Hepatocyte (in vitro differentiated cells): Measurements from ENCODE around the gene PRDM15. TPM values are rescaled to one million over a fixed set of nuclear protein-coding genes. Genes with fewer than 3 reads are reported as not detected.

Experiments
- DNase-seq: peaks from one replicate; pipeline ENCODE4 v3.0.0-alpha.2; 2016; ENCODE audit warnings: low spot score
- H2AFZ ChIP-seq: fragments of 200-600 bp; sonication (generic); 2 replicates; pipeline ENCODE4 v1.6.0; 2016; ENCODE audit warnings: antibody characterized with exemption, mild to moderate bottlenecking
- H3K27ac ChIP-seq: fragments of 200-600 bp; sonication (generic); 2 replicates; pipeline ENCODE4 v1.5.1; 2016; ENCODE audit warnings: mild to moderate bottlenecking
- H3K27me3 ChIP-seq: fragments of 200-600 bp; sonication (generic); 2 replicates; pipeline ENCODE4 v1.6.1; 2016
- H3K36me3 ChIP-seq: fragments of 200-600 bp; sonication (generic); replicated peaks from 2 replicates; pipeline ENCODE4 v1.5.1; 2016; ENCODE audit warnings: low read depth; ENCODE audit not compliant: insufficient read depth
- H3K4me1 ChIP-seq: fragments of 200-600 bp; sonication (generic); 2 replicates; pipeline ENCODE4 v1.5.1; 2016; ENCODE audit warnings: mild to moderate bottlenecking, moderate library complexity; ENCODE audit not compliant: insufficient read depth
- H3K4me2 ChIP-seq: fragments of 200-600 bp; sonication (generic); 2 replicates; pipeline ENCODE4 v1.6.0; 2016
- H3K4me3 ChIP-seq: fragments of 200-600 bp; sonication (generic); 2 replicates; pipeline ENCODE4 v1.5.1; 2016; ENCODE audit warnings: mild to moderate bottlenecking
- H3K79me2 ChIP-seq: fragments of 200-600 bp; sonication (generic); 2 replicates; pipeline ENCODE4 v1.6.0; 2017; ENCODE audit warnings: mild to moderate bottlenecking
- H3K9me2 ChIP-seq: fragments of 200-600 bp; sonication (generic); replicated peaks from 2 replicates; pipeline ENCODE4 v1.6.0; 2017; ENCODE audit warnings: mild to moderate bottlenecking; ENCODE audit not compliant: insufficient read depth
- H3K9me3 ChIP-seq: fragments of 200-600 bp; sonication (generic); 2 replicates; pipeline ENCODE4 v1.5.1; 2016; ENCODE audit warnings: low read depth, mild to moderate bottlenecking
- H4K20me1 ChIP-seq: fragments of 200-600 bp; sonication (generic); 2 replicates; pipeline ENCODE4 v1.6.0; 2016; ENCODE audit warnings: mild to moderate bottlenecking; ENCODE audit not compliant: insufficient read depth, poor library complexity, severe bottlenecking
- EZH2 ChIP-seq: fragments of 200-600 bp; sonication (generic); IDR thresholded peaks from 2 replicates; pipeline ENCODE4 v1.6.1; 2016; ENCODE audit warnings: antibody characterized with exemption, mild to moderate bottlenecking, borderline replicate concordance
- EZH2phosphoT487 ChIP-seq: fragments of 200-600 bp; sonication (generic); IDR thresholded peaks from one replicate; pipeline ENCODE4 v1.6.1; 2018; ENCODE audit warnings: antibody characterized with exemption, mild to moderate bottlenecking, low read depth, moderate library complexity; ENCODE audit not compliant: unreplicated experiment, severe bottlenecking
- WGBS: methylation state at CpG from one replicate; pipeline ENCODE4 v1.1.6; 2016; ENCODE audit warnings: low lambda C conversion rate; ENCODE audit errors: missing lambda C conversion rate; 5-methylcytosine and 5-hydroxymethylcytosine counted together
- polyA plus RNA-seq: library from polyadenylated mRNA; unstranded; fragments of >200 nt; fragmentation: Nextera tagmentation; extraction: Ambion mirVana; gene quantifications from 2 replicates; pipeline ENCODE4 v1.2.1, GENCODE V29; 2016
- total RNA-seq: library from RNA; depleted of rRNA; stranded (reverse); fragments of >200 nt; gene quantifications from 2 replicates; pipeline ENCODE4 v1.2.3, GENCODE V29; 2014
- TF ChIP-seq, protein P1 (sequence below): fragments of 200-600 bp; sonication (generic); IDR thresholded peaks from 2 replicates; pipeline ENCODE4 v1.5.1; 2016; ENCODE audit warnings: antibody characterized with exemption, mild to moderate bottlenecking; ENCODE audit not compliant: poor library complexity

The PRDM15 gene
- total and polyA plus RNA-seq, 2 experiments from 2014 or later = 3.0 to 4.7 TPM

DNA sequence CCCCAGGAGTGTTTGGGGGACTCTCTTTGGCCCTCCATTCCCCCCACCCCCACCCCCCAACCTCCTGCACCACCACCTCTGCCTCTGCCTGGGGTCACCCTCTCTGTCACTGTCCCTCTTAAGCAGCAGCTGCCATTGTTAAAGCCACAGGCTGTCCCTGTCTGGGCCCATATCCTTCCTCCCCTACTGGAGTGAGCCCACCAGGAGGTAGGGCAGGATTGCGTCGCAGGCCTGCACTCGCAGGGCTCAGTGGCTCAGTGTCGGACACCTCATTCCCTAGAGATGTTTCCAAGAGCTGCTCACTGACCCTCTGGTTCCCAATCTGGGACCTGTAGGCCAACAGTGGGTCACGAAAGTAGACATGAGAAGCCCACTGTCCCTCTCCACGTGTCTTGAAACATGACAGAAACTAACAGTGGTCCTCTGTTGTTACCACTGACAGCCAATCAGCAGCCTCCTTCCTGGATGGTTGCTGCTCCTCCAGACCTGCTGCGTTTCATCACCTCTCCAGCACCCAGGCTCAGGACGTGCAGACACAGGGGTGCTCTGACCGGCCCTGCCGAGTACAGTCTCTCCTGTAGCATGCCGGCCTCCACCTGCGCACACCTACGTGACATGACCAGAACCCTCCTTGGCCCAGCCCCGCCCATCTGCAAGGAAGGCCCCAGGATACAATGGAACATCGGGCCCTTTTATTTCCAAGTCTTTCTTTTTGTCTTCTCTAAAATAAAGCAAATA is 7.7 kb downstream of the PRDM15 start:
- Histone ChIP-seq H3K4me1 (no peaks in the 10 kb centered on the region), H3K27ac (no peak overlapping the region), H3K79me2 (peaks cover 6% of the 10 kb centered on the region), H3K36me3 (no peaks in the 10 kb centered on the region), H3K9me2 (no peaks in the 10 kb centered on the region), H4K20me1 (no peaks in the 10 kb centered on the region), H3K9me3 (no peaks in the 10 kb centered on the region), H3K27me3 (no peaks in the 10 kb centered on the region), H2AFZ (no peak overlapping the region), H3K4me3 (no peak overlapping the region), H3K4me2 (no peak overlapping the region)
- no peak for DNase-seq
- TF ChIP-seq EZH2 (no peak), EZH2phosphoT487 (no peak)
- TF ChIP-seq, protein P1, sequence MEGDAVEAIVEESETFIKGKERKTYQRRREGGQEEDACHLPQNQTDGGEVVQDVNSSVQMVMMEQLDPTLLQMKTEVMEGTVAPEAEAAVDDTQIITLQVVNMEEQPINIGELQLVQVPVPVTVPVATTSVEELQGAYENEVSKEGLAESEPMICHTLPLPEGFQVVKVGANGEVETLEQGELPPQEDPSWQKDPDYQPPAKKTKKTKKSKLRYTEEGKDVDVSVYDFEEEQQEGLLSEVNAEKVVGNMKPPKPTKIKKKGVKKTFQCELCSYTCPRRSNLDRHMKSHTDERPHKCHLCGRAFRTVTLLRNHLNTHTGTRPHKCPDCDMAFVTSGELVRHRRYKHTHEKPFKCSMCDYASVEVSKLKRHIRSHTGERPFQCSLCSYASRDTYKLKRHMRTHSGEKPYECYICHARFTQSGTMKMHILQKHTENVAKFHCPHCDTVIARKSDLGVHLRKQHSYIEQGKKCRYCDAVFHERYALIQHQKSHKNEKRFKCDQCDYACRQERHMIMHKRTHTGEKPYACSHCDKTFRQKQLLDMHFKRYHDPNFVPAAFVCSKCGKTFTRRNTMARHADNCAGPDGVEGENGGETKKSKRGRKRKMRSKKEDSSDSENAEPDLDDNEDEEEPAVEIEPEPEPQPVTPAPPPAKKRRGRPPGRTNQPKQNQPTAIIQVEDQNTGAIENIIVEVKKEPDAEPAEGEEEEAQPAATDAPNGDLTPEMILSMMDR = no peak
- 94% methylated on average over 15 of the region's 15 CpGs for WGBS

- no peaks in the 10 kb centered on the region for H3K9me2 ChIP-seq
- H3K4me3 ChIP-seq = no peak overlapping the region
- TF ChIP-seq EZH2 = no peak
- no peak for TF ChIP-seq EZH2phosphoT487
- TF ChIP-seq, protein P1 = no peak
- 84% methylated on average over 9 of the region's 9 CpGs for WGBS
- no peak overlapping the region for H3K4me2 ChIP-seq
- no peaks in the 10 kb centered on the region for H3K27me3 ChIP-seq
- H4K20me1 ChIP-seq = no peaks in the 10 kb centered on the region
- H3K27ac ChIP-seq = no peak overlapping the region
- no peak for DNase-seq
- no peaks in the 10 kb centered on the region for H3K4me1 ChIP-seq
- H3K79me2 ChIP-seq = peaks cover 4% of the 10 kb centered on the region
- no peaks in the 10 kb centered on the region for H3K36me3 ChIP-seq
- H3K9me3 ChIP-seq = no peaks in the 10 kb centered on the region
- no peak overlapping the region for H2AFZ ChIP-seq
Measured at GRCh38 chr21:41869771-41870170, 9.4 kb downstream of the PRDM15 start.

DNA sequence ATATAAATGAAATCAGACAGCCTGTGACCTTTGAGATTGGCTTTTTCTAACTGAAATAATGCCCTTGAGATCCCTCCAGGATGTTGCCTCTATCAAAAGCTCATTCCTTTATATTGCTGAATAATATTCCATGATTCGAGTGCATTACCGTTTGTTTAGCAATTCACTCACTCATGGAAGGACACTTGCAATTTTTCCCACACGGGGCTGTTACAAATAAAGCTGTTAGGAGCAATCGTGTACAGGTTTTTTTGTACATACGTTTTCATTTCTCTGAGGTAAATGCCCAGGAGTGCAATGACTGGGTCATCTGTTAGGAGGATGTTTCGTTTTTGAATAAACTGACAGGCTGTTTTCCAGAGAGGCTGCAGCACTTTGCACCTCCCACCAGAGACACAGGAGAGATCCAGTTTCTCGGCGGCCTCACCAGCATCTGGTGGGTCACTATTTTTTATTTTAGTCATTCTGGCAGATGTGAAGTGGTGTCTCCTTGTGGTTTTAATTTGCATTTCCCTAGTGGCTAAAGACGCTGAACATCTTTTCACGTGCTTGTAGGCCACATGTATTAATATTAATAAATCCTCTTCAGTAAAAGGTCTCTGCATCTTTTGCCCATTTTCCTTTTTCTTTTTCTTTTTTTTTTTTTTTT is 11.0 kb downstream of the PRDM15 start:
- no peaks in the 10 kb centered on the region for H4K20me1 ChIP-seq
- H3K27me3 ChIP-seq = no peaks in the 10 kb centered on the region
- no peaks in the 10 kb centered on the region for H3K9me2 ChIP-seq
- TF ChIP-seq EZH2phosphoT487 (no peak), EZH2 (no peak)
- TF ChIP-seq, protein P1 = no peak
- H3K4me1 ChIP-seq = no peaks in the 10 kb centered on the region
- DNase-seq = no peak
- H3K4me2 ChIP-seq = no peak overlapping the region
- H3K9me3 ChIP-seq = no peaks in the 10 kb centered on the region
- peaks cover 13% of the 10 kb centered on the region for H3K79me2 ChIP-seq
- no peaks in the 10 kb centered on the region for H3K36me3 ChIP-seq
- no peak overlapping the region for H3K27ac ChIP-seq
- WGBS = 82% methylated on average over 10 of the region's 10 CpGs
- H2AFZ ChIP-seq = no peak overlapping the region
- no peak overlapping the region for H3K4me3 ChIP-seq
